Posterior vena cava (tissue), 2 donors: Measurements from ENCODE around the gene PORCN. TPM values are rescaled to one million over a fixed set of nuclear protein-coding genes. Genes with fewer than 3 reads are reported as not detected.

ENCODE experiments used
- total RNA-seq, 2 donors: library from RNA; stranded (reverse); fragmentation: NEBNext Ultra II Directional; extraction: Animal tissue kit (Norgen Biotek cat#: 25700); gene quantifications; one replicate each; pipeline ENCODE4 v1.2.1, GENCODE V29; 2021
- donor health status: DM: yes; HTN: yes; CAD: no.
- donor health status: DM: yes; HTN: yes; CAD: no.

PORCN gene
- total RNA-seq, 2 donors from 2014 or later, result 8.7 to 12.1 TPM

Other genes with a start within 250 kb of the PORCN start
- gene SSX3, start 152.3 kb upstream of the PORCN start, total RNA-seq, result not detected
- not detected for gene SSX4, start 125.5 kb upstream of the PORCN start, total RNA-seq
- gene SSX4B, start 97.0 kb upstream of the PORCN start, total RNA-seq, result not detected
- gene SLC38A5, start 38.7 kb upstream of the PORCN start, total RNA-seq, result 10 to 100 TPM in 1 of 2 donors, 1 to 10 TPM in 1; 9.2 to 11.2 TPM
- gene FTSJ1, start 32.8 kb upstream of the PORCN start, total RNA-seq, result 10 to 100 TPM; 30.3 to 37.2 TPM
- gene EBP, start 12.8 kb downstream of the PORCN start, total RNA-seq, result 10 to 100 TPM; 15.0 to 22.1 TPM
- 10 to 100 TPM; 13.0 to 15.0 TPM for gene TBC1D25, start 30.7 kb downstream of the PORCN start, total RNA-seq
- 100 to 1,000 TPM; 246 to 280 TPM for gene RBM3, start 65.5 kb downstream of the PORCN start, total RNA-seq
- gene WDR13, start 88.5 kb downstream of the PORCN start, total RNA-seq, result 10 to 100 TPM; 83.5 to 87.4 TPM
- gene WAS, start 174.8 kb downstream of the PORCN start, total RNA-seq, result 10 to 100 TPM in 1 of 2 donors, 1 to 10 TPM in 1; 7.3 to 12.2 TPM
- 1 to 10 TPM; 3.8 to 4.5 TPM for gene SUV39H1, start 187.7 kb downstream of the PORCN start, total RNA-seq